ENCODE data around the gene HOXA13. TPM values are rescaled to one million over a fixed set of nuclear protein-coding genes. Genes with fewer than 3 reads are reported as not detected.

The HOXA13 gene
- total RNA-seq, 1 experiment from 2014 or later: 1.3 TPM

DNA sequence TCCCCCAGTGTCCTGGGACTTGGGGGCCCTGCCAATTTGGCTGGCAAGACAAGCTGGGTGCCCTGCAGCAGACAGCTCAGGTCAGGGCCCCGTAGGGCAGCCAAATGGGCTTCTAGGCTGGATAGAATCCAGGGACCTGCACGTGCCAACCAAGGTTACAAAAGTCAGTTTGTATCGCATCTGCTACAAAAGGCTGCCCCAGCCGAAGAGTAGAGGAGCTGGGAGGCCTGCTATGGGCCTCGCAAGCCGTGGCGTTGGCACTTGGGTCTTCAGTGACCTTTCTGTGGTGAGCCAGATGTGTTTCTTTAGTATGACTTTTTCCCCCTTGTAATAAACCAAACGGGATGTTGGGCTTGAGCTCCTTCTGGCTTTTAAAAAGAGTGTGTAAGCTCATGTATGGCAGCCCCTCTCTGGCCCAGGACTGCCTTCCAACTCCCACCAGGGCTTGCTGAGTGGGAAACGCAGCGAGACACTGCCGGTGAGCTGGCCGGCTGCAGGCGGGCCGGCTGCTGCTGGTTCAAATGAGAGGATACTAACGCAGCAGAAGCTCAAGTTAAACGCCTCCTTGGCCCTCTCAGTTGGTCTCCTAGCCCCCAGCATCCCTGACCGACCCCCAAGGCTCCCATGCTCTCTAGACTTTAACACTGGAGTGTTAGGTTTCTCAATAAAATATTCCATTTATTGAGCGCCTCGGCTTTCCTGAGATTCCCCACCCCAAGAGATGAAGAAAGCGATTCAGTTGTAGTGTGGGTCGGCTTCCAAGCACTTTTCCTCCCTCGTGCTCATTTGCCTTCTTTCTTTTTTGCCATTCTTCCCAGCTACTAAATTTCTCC lies 22.7 kb downstream of the HOXA13 start:
- DNase-seq: no peak
- Mint-ChIP-seq H3K4me3 (ENCODE audit: low read depth, unreplicated experiment) (no peak overlapping the region), H3K27me3 (ENCODE audit: unreplicated experiment) (no peaks in the 10 kb centered on the region), H3K27ac (ENCODE audit: unreplicated experiment) (no peak overlapping the region), H3K9me3 (ENCODE audit: low read depth, unreplicated experiment) (no peaks in the 10 kb centered on the region), H3K36me3 (ENCODE audit: insufficient read depth, unreplicated experiment) (peaks cover 19% of the 10 kb centered on the region), H3K4me1 (ENCODE audit: low read depth, unreplicated experiment) (peaks cover 16% of the 10 kb centered on the region)
- no TSS peak for BruUV-seq (replicated peaks)
- TF ChIP-seq, protein P1, sequence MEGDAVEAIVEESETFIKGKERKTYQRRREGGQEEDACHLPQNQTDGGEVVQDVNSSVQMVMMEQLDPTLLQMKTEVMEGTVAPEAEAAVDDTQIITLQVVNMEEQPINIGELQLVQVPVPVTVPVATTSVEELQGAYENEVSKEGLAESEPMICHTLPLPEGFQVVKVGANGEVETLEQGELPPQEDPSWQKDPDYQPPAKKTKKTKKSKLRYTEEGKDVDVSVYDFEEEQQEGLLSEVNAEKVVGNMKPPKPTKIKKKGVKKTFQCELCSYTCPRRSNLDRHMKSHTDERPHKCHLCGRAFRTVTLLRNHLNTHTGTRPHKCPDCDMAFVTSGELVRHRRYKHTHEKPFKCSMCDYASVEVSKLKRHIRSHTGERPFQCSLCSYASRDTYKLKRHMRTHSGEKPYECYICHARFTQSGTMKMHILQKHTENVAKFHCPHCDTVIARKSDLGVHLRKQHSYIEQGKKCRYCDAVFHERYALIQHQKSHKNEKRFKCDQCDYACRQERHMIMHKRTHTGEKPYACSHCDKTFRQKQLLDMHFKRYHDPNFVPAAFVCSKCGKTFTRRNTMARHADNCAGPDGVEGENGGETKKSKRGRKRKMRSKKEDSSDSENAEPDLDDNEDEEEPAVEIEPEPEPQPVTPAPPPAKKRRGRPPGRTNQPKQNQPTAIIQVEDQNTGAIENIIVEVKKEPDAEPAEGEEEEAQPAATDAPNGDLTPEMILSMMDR (IDR thresholded peaks at IDR 0.05; ENCODE audit: unreplicated experiment): no peak
- intact Hi-C loops (cut with micrococcal nuclease; ENCODE audit: unreplicated experiment): no loop called here
- CTCF ChIA-PET: interaction anchor here (1.4 kb wide), 2 partner anchors 12 to 15 kb away, joined by 3 read pairs; no protein-coding TSS in a partner anchor

DNA sequence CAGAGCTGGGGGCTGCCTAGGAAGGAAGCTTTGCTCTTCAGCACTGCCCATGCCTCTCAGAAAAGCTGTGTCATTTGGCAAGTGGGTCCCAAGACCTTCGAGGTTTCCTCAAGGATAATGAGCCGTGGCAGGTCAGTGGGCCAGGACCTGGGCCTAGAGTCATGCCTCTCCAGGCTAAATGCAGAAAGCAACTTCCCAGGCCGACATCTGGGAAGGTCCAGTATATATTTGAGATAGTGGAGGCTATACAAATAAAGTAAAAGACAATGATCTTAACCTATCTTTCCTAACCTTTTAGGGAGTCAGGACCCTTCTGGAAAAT lies 23.4 kb downstream of the HOXA13 start:
- Mint-ChIP-seq H3K27me3 (ENCODE audit: unreplicated experiment) (no peaks in the 10 kb centered on the region), H3K27ac (ENCODE audit: unreplicated experiment) (no peak overlapping the region), H3K9me3 (ENCODE audit: low read depth, unreplicated experiment) (no peaks in the 10 kb centered on the region), H3K4me1 (ENCODE audit: low read depth, unreplicated experiment) (peaks cover 23% of the 10 kb centered on the region), H3K4me3 (ENCODE audit: low read depth, unreplicated experiment) (no peak overlapping the region), H3K36me3 (ENCODE audit: insufficient read depth, unreplicated experiment) (peaks cover 26% of the 10 kb centered on the region)
- no peak for DNase-seq
- TF ChIP-seq, protein P1 (IDR thresholded peaks at IDR 0.05; ENCODE audit: unreplicated experiment): no peak
- intact Hi-C loops (cut with micrococcal nuclease; ENCODE audit: unreplicated experiment): no loop called here
- CTCF ChIA-PET: interaction anchor here (1.4 kb wide), 1 partner anchor 12 kb away, joined by 3 read pairs; no protein-coding TSS in a partner anchor
- no TSS peak for BruUV-seq (replicated peaks)

DNA sequence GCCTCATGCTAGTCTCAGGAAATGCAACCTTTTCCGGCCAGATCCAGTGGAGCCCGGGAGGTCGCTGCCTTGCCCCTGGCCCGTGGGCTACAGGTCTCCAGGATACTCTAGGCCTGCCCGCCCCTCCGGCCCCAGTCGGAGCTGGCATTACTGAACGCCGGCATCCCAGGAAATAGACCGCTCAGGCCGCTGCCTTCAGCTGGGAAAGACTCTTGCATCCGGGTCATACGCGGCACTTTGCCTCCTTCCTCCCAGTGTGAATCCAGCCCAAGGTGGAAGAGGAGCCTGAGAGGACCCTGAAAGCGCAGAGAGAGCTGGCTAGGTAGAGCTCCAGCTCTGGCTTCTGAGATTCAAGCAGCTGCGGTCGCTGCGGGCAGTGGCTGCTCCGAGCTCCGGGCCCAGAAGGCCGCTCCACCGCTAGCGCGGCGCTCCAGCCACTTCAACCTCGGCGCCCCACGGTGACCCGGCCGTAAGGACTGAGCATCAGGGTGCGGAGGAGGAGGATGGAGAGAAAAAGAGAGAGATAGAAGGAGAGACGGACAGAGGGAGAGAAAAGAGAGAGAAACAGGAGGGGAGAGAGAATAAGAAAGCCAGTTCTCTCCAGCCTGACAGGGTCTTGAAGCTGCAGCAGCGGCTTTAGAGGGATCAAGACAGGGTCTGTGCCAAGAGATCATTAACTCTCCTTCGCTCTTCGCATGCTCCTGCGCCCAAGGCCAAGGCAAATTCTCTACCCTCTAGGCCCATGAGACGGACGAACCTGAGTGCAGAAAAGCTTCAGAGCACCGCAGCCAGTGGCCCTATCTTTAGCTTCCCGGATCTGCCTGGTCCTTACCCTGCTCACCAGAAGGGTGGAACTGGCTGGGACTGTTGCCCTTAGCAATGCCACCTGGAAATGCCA lies 24.0 kb downstream of the HOXA13 start:
- TF ChIP-seq, protein P1 (IDR thresholded peaks at IDR 0.05; ENCODE audit: unreplicated experiment): no peak
- Mint-ChIP-seq H3K27me3 (ENCODE audit: unreplicated experiment) (no peaks in the 10 kb centered on the region), H3K4me3 (ENCODE audit: low read depth, unreplicated experiment) (no peak overlapping the region), H3K27ac (ENCODE audit: unreplicated experiment) (no peak overlapping the region), H3K36me3 (ENCODE audit: insufficient read depth, unreplicated experiment) (peaks cover 28% of the 10 kb centered on the region), H3K9me3 (ENCODE audit: low read depth, unreplicated experiment) (no peaks in the 10 kb centered on the region), H3K4me1 (ENCODE audit: low read depth, unreplicated experiment) (peaks cover 28% of the 10 kb centered on the region)
- BruUV-seq (replicated peaks): no TSS peak
- no peak for DNase-seq
- CTCF ChIA-PET: no interaction called here
- intact Hi-C loops (cut with micrococcal nuclease; ENCODE audit: unreplicated experiment): no loop called here

DNA sequence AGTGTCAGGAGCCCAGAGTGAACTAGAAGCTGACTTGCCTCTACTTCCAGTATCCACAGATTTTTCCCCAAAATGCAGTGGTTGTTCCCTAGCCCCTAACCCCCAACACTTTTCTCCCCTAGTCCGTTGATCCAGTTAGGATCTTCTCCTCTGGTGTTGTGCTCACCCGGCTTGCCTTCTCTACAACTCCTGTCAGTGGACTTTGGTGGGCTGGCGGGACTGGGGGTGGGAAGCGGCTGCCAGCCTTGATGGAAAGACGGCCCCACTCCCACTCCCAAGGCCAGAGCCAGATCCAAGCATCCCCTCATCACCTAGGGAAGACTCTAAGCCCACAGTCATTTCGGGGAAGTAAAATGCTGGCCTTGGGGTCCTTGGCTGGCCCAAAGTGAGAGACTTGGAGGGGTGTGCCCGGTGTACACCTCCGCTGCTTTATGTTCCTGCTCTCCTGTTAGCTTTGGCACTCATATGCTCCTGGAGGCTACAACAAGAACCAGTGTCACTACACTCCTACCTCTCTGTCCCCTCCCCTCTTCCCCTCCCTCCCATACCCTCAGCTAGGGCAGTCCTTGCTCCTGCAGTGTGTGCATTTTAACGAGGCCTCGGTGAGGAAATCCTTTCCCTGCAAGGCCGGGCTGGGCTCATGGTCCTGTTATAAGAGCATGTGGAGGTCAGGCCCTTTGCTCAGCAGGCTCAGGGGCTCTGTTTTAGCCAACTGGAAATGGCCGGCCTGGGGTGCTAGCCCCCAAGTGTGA lies 24.8 kb downstream of the HOXA13 start:
- peak overlapping the region; percentile 72 for H3K4me3 Mint-ChIP-seq (ENCODE audit: low read depth, unreplicated experiment)
- H3K4me1 Mint-ChIP-seq (ENCODE audit: low read depth, unreplicated experiment): peaks cover 35% of the 10 kb centered on the region
- BruUV-seq (replicated peaks): no TSS peak
- intact Hi-C loops (cut with micrococcal nuclease; ENCODE audit: unreplicated experiment): no loop called here
- H3K27me3 Mint-ChIP-seq (ENCODE audit: unreplicated experiment): no peaks in the 10 kb centered on the region
- H3K36me3 Mint-ChIP-seq (ENCODE audit: insufficient read depth, unreplicated experiment): peaks cover 31% of the 10 kb centered on the region
- TF ChIP-seq, protein P1 (IDR thresholded peaks at IDR 0.05; ENCODE audit: unreplicated experiment): no peak
- H3K27ac Mint-ChIP-seq (ENCODE audit: unreplicated experiment): peak overlapping the region; percentile 3
- CTCF ChIA-PET: no interaction called here
- no peak for DNase-seq
- H3K9me3 Mint-ChIP-seq (ENCODE audit: low read depth, unreplicated experiment): no peaks in the 10 kb centered on the region

All from Calu3 (cell line).